GM21423 (cell line): ENCODE data around the gene TRIM22.
"Not testable (repeated sequence)": the region's sequence is repeated elsewhere in the genome, so short reads cannot be mapped to it uniquely, and the experiment has no call there.

Experiments used
- ATAC-seq: cut with Tn5 transposase; IDR thresholded peaks from one replicate; pipeline ENCODE4 v1.9.1; 2021; ENCODE audit warnings: mild to moderate bottlenecking, moderate library complexity; ENCODE audit not compliant: unreplicated experiment

The TRIM22 gene, protein sequence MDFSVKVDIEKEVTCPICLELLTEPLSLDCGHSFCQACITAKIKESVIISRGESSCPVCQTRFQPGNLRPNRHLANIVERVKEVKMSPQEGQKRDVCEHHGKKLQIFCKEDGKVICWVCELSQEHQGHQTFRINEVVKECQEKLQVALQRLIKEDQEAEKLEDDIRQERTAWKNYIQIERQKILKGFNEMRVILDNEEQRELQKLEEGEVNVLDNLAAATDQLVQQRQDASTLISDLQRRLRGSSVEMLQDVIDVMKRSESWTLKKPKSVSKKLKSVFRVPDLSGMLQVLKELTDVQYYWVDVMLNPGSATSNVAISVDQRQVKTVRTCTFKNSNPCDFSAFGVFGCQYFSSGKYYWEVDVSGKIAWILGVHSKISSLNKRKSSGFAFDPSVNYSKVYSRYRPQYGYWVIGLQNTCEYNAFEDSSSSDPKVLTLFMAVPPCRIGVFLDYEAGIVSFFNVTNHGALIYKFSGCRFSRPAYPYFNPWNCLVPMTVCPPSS

DNA sequence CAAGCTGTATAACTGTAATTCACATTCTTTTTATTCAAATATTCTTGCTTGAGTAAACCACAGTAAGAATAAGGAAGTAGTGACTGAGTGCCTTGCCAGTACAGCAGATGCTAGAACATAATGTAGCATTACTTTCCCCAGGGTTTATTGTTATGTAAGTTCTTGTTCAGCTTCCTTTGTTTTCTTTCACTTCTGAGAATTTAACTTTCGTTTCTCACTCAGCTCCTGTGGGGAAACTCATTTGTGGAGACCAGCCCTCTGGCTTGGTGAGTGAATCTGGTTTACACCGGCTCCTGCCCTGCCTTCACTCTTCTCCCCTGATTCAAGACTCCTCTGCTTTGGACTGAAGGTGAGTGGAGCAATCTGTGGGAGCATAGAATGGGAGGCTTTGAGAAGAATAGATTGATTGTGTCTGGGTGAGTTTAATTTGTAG lies at the start of gene TRIM22:
TRIM22 (plus strand) TSS at position 240 of the 433 bp plus-strand sequence. CDS start 6,443 bp downstream, outside the sequence.
- ATAC-seq: peak; percentile 77

DNA sequence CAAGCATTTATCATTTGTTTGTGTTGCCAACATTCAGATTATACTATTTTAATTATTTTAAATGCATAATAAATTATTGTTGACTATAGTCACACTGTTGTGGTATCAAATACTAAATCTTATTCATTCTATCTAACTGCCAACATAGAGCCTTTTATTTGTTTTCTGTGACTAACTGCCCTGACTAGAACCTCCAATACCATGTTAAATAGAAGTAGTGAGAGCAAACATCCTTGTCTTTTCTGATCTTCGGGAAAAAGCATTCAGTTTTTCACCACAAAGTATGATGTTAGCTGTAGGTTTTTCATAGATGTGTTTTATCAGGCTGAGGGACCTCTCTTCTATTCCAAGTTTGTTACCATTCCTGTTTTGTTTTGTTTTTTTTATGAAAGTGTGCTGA lies 49.6 kb upstream of the TRIM22 start:
- no peak for ATAC-seq

DNA sequence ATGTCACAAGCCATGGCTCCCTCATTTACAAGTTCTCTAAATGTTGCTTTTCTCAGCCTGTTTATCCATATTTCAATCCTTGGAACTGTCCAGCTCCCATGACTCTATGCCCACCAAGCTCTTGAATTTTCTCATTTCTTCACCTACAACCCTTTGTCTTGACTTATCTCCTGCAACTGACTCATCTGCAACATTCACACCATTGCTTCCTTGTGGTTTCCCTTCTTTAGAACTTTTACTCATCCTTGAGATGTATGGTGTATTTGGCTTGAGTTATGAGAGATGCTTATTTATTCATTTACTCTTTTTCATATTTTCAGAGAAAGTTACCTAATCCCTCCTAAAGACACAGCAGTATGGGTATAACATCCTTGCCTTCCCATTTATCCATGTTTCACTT lies 46.0 kb upstream of the TRIM22 start:
- no peak for ATAC-seq

DNA sequence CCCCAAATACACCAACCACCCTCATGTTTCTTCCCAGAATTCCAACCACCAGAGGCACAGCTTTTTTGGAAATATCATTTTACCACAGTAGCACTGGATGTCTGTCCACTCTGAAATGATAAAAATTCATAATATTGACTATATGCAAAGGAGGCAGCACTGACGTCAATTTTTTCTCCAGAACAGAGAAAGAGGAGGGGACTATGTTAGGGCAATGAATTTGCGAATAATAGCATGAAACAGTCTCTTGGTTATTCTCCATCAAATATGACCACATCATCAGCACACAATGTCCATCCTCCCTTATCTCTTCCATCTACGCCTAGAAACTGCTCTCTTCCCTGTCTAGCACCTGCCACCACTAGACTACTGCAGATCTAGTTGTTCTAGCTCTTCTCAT lies 43.5 kb upstream of the TRIM22 start:
- no peak for ATAC-seq

DNA sequence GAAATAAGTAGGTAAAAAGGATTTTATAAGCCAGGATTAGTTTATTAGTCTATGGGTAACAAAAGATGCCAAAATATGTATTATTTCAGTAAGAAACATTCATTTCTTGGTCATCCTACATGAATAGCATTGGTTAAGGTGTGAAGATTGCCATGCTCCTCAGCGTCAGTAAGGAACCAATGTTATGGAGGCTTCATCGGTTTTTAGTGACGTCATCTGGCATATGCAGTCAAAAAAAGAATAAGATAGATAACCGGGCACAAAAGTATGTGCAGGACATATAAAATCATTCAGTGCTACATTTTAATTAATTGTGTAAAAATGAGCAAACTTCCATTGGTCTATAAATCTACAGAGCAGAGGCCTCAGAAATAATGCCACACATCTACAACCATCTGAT lies 34.1 kb upstream of the TRIM22 start:
- ATAC-seq: no peak

DNA sequence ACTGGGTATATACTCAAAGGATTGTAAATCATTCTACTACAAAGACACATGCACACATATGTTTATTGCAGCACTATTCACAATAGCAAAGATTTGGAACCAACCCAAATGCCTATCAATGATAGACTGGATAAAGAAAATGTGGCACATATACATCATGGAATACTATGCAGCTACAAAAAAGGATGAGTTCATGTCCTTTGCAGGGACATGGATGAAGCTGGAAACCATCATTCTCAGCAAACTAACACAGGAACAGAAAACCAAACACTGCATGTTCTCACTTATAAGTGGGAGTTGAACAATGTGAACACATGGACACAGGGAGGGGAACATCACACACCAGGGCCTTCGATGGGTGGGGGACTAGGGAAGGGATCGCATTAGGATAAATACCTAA lies 32.6 kb upstream of the TRIM22 start:
- ATAC-seq: not testable (repeated sequence)

DNA sequence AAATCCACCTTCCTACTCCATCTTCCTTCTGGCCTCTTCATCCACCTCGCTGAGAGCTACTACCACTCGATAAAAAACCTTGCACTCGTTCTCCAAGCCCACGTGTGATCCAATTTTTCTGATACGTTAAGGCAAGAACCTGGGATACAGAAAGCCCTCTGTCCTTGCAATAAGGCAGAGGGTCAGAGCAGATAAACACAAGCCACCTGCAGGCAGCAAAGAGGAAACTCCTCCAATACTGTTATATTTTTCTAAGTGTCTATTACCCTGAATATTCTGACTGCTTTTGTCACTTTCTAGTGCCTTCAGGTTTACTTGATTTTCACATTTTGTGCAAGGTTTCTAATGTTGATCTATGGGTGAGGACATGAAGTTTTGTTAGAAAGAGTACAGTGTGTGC lies 31.3 kb upstream of the TRIM22 start:
- no peak for ATAC-seq

DNA sequence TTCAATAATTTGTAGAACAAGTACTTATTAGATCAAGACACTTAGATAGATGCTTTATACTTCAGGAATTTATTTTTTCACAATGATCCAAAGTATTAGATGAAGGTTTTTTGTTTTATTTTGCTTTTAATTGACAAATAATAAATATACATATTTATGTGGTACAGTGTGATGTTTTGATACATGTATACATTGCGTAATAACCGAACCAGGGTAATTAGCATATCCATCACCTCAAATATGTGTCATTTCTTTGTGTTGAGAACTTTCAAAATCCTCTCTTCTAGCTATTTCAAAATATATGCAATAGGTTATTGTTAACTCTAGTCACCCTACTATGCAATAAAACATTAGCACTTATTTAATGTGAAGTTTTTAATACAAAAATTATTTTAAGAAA lies 26.1 kb upstream of the TRIM22 start:
- no peak for ATAC-seq

DNA sequence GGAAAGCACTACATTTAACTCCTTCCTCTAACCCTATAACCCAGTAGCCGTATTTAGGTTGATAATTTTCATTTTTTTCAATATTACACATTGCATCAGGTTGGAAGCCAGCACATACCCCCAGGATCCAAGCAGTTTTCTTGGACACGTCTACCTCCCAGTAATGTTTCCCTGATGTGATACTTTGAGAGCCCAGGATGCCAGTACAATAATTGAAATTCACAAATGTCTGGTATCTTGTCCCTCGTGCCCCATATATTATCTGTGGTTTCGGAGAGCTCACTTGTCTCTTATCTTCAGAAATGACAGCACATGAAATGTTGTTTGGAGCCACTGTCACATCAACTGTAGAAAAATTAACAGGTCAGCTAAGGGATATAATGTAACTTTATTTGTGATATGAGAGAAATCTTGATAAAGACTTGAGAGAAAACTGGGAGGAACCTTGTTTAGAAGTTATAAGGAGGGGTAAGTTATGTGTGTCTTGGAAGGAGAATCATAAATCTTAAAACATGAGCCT lies 24.5 kb upstream of the TRIM22 start:
- no peak for ATAC-seq

DNA sequence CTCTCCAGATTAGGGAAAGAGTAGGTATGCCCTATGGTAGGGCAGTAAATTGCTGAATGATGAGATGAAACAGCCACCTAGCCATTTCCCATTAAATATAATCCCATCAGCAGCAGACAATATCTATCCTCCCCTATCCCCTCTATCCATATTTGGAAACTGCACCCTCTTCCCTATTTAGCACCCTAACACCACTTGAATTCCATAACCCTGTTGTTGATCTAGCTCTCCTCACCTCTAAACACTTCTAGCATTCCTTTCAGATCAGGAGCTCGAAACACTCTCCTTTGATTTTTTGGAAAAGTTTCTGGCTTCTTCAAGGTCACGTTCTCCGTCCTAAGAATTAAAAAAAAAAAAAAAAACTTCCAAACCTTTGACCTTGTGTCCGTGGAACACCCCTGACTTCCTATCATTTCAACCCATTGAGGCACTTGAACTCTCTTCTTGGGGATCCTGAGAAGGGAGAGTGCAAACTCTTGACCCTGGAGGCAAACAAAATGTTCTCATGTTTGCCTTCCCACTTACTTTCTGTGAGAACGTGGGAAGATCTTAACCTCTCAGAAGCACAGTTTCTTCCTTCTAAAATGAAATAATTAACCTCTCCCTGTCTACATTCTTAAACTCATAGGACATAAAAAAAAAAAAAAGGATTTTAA lies 23.7 kb upstream of the TRIM22 start:
- ATAC-seq: no peak

DNA sequence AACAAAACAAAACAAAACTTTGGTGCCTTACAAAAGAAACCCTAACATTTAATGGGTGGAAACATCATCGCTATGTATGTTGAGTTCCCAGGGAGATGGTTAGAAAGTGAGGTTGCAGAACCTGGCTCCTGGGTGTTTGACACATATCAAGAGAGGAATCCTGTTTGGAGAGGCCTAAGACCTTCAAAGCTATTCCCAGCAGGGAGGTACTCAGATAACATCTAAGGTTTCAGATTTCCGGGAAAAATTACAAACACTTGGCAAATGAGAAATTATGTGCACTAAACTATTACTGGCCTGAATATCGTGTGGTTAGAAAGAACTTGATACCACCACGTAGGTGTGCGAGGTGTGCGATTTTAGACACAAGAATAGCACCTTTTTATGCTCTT lies 23.2 kb upstream of the TRIM22 start:
- ATAC-seq: no peak

DNA sequence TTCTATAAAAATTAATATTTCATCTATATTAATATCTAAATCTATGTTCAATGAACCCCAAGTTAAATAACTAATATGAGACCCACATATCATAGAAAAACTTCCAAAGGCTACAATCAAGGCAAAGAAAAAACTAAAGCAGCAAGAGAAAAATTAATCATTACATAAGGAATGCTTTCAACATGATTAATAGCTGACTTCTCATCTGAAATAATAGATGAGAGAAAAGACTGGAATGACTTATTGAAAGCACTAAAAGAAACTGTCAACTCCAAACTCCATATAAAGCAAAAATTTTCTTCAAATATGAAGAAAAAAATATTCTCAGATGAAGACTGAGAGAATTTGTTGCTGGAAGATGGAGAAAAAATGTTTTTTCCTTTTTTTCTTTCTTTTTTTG lies 17.8 kb upstream of the TRIM22 start:
- ATAC-seq: no peak

DNA sequence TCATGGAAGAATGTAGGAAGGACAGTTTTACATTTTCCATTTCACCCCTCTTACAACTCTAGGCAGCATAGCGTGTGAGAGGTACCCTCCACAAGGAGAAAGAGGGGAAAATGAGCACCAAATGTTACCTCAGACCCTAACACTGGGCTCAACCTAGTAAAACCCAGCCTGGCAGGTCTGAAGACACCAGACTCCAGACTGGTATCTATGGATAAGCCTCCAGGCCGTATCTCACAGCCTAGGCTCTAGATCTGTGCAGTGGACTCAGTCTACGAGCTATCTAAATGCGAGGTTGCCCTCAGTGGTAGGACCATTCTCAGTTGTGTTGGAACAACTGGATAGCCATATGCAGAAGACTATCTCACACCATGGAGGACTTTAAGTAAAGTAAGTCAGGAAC lies 15.2 kb upstream of the TRIM22 start:
- no peak for ATAC-seq

DNA sequence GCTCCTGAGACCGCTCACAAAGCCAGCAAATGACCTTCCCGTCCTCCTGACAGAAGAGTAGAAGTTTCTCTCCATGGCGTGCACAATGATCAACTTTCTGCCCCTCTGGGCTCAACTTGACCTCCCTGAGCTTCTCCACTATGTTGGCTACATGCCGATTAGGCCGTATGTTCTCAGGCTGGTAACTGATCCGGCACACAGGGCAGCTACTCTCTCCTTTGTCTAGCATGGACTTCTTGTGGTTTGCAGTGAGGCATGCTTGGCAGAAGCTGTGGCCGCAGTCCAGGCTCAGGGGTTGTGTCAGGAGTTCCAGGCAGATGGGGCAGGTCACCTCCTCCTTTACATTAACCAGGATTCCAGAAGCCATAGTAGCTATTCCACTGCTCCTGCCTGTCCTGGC lies 9.8 kb upstream of the TRIM22 start:
- ATAC-seq: no peak

DNA sequence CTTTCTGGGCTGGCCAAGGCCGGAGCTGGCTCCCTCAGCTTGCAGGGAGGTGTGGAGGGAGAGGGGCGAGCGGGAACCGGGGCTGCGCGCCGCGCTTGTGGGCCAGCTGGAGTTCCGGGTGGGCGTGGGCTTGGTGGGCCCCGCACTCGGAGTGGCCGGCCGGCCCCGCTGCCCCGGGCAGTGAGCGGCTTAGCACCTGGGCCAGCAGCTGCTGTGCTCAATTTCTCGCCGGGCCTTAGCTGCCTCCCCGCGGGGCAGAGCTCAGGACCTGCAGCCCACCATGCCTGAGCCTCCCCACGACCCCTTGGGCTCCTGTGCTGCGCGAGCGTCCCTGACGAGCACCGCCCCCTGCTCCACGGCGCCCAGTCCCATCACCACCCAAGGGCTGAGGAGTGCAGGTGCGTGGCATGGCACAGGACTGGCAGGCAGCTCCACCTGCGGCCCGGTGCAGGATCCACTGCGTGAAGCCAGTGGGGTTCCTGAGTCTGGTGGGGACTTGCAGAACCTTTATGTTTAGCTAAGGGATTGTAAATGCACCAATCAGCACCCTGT lies 6.6 kb upstream of the TRIM22 start:
- not testable (repeated sequence) for ATAC-seq

DNA sequence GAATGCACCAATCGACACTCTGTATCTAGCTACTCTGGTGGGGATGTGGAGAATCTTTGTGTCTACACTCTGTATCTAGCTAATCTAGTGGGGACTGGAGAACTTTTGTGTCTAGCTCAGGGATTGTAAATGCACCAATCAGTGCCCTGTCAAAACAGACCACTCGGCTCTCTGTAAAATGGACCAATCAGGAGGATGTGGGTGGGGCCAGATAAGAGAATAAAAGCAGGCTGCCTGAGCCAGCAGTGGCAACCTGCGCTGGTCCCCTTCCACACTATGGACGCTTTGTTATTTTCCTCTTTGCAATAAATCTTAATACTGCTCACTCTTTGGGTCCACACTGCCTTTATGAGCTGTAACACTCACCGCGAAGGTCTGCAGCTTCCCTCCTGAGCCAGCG lies 6.0 kb upstream of the TRIM22 start:
- ATAC-seq: not testable (repeated sequence)

DNA sequence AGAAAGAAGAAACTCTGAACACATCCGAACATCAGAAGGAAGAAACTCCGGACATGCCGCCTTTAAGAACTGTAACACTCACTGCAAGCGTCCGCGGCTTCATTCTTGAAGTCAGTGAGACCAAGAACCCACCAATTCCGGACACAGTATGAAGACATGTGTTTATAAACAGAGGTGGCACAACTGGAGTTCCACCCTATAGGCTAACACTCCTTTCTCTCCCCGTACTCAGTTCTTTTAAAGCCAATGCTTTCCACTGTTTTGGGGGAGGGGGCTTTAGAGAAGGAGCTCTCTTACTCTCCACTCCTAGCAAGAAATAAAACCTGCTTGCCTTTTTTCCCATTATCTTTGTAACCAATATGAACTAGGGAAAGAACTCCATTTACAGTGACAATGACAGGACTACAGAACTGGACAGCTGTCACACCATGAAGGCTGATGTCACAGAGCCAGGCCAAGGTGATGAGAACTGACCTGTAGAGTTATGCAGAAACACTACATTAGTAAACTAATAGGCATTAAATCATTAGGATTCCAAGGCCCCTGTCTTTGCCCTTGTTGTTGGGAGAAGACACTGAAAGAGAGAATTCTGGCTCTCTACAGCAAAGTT lies 5.4 kb upstream of the TRIM22 start:
- no peak for ATAC-seq

DNA sequence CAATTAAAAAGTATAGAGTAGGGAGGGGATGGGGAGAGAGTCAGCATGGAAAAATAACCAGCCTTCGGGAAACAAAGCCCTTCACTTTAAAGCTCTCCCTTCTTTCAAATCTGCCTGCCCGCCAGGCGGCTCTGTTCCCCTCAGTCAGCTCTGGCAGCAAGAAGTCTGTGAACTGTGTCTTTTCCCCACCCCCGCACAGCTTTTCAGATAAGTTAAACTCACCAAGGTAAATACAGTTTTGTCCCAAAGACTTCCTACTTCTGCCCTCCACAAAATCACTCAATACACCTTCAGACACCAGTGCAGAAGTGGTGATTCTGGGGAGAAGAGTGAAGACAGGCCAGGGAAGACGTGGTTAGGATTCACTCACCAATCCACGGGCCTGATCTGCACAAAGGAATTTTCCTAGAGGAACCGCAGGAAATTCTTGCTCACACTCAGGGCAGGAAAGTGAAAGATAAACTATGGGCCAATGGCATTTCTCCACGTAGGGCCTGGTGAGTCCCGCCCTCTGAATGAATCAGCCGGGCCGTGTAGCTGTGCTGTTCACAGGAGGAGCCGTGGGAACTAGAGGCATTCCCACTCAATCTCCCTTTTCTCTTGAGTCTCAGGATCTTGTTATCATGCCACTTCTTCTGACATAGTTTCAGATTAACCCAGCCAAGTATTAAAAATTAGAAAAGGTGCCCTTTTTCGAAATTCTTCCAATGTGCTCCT lies 4.8 kb upstream of the TRIM22 start, which contains the start of gene TRIM5:
TRIM5 (minus strand) TSS at position 429 of the 717 bp plus-strand sequence. CDS start 4,897 bp downstream, outside the sequence.
- ATAC-seq: peak; percentile 67

DNA sequence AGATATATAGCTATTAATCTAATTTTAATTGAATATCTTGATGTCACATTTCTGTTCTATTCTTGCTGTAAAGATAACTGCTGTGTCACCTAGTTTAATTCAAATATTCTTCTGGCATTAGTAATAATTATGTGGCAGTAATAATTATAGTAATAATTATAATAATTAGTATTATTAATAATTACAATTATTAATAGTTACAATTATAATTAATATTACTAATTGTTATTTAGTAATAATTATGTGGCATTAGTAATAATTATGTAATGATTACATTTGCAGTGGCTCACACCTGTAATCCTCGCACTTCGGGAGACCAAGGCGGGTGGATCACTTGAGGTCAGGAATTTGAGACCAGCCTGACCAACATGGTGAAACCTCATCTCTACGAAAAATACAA lies 3.2 kb upstream of the TRIM22 start:
- no peak for ATAC-seq

DNA sequence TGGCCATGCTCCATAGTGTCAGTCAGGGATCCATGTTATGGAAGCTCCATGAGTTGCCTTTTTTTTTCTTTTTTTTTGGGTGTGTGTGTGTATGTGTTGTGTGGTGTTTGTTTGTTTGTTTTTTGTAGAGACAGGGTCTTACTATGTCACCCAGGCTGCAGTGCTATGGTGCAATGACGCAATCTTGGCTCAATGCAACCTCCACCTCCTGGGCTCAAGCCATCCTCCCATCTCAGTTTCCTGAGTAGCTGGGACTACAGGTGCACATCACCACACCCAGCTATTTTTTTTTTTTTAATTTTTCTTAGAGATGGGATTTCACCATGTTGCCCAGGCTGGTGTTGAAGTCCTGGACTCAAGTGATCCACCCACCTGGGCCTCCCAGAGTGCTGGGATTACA lies 1.1 kb upstream of the TRIM22 start:
- no peak for ATAC-seq

DNA sequence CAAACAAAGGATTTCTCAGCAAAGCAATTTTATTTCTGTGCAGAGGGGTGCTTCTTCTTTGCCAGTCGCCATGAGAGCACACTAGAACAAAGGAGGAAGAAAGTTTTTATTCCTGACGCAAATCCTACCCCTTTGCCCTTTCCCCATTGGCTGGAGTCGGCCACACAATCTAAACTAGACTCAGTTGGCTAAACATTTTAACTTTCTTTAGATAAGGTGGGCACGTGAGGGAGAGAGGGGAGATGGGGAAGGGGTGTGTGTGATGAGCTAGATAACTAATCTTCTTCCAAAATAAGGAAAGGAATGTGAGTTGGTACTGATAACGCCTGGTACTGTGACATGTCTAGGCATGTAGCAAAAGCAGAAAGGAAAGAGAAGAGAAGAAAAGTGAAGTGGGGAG lies 626 bp downstream of the TRIM22 start:
- no peak for ATAC-seq
